Bronchial epithelial cell (primary cell): Measurements from ENCODE around the gene SUGT1. TPM values are rescaled to one million over a fixed set of nuclear protein-coding genes. Genes with fewer than 3 reads are reported as not detected.
A peak's percentile ranks its signal among the peaks of the same experiment; 100 is the strongest.

ENCODE experiments used
- DNase-seq: peaks from one replicate; pipeline ENCODE4 v3.0.0-alpha.2; 2010; ENCODE audit warnings: low read depth
- FAIRE-seq: peaks from 2 replicates; lab custom pipeline; 2011; peaks lifted over from hg19 to GRCh38; lab: Jason Lieb, UNC
- H3K27me3 ChIP-seq: 2 replicates; pipeline ENCODE4 v1.5.1; 2011; ENCODE audit warnings: low read length; ENCODE audit not compliant: control insufficient read depth, insufficient read depth
- H3K36me3 ChIP-seq: 2 replicates; pipeline ENCODE4 v1.5.1; 2011; ENCODE audit warnings: low read length; ENCODE audit not compliant: control insufficient read depth, insufficient read depth
- H3K4me3 ChIP-seq: 2 replicates; pipeline ENCODE4 v1.5.1; 2011; ENCODE audit warnings: mild to moderate bottlenecking, low read depth, low read length, control low read depth
- CTCF ChIP-seq: IDR thresholded peaks from 2 replicates; pipeline ENCODE4 v1.5.1; 2011; ENCODE audit warnings: mild to moderate bottlenecking, moderate library complexity, low read length, control low read depth, inconsistent platforms; ENCODE audit not compliant: insufficient read depth, severe bottlenecking
- total RNA-seq: library from RNA; depleted of rRNA; stranded (reverse); fragments of >200 nt; gene quantifications from 2 replicates; pipeline ENCODE4 v1.2.1, GENCODE V29; 2014

The SUGT1 gene
- total RNA-seq, 1 donor from 2014 or later, result 25.8 TPM

GRCh38 chr13:52644108-52644507 lies 8.5 kb upstream of the SUGT1 start:
- DNase-seq, result peak; percentile 39
- TF ChIP-seq CTCF, result no peak
- Histone ChIP-seq H3K36me3 (no peaks in the 10 kb centered on the region), H3K27me3 (no peaks in the 10 kb centered on the region), H3K4me3 (no peak overlapping the region)
- no peak for FAIRE-seq

- Histone ChIP-seq H3K36me3 (no peaks in the 10 kb centered on the region), H3K27me3 (no peaks in the 10 kb centered on the region), H3K4me3 (no peak overlapping the region)
- FAIRE-seq, result no peak
- DNase-seq, result no peak
- no peak for TF ChIP-seq CTCF
Observed at GRCh38 chr13:52646967-52647366, 5.7 kb upstream of the SUGT1 start.

GRCh38 chr13:52650731-52651130 lies 1.9 kb upstream of the SUGT1 start:
- H3K36me3 ChIP-seq, result no peaks in the 10 kb centered on the region
- H3K27me3 ChIP-seq, result no peaks in the 10 kb centered on the region
- FAIRE-seq, result no peak
- no peak for TF ChIP-seq CTCF
- no peak for DNase-seq
- H3K4me3 ChIP-seq, result no peak overlapping the region

- Histone ChIP-seq H3K27me3 (no peaks in the 10 kb centered on the region), H3K4me3 (peak overlapping the region; percentile 95), H3K36me3 (no peaks in the 10 kb centered on the region)
- no peak for TF ChIP-seq CTCF
- DNase-seq (no peak), FAIRE-seq (no peak)
Observed at GRCh38 chr13:52651897-52652195, 790 bp upstream of the SUGT1 start.

- DNase-seq, result no peak
- H3K36me3 ChIP-seq, result no peaks in the 10 kb centered on the region
- no peak for FAIRE-seq
- TF ChIP-seq CTCF, result no peak
- no peaks in the 10 kb centered on the region for H3K27me3 ChIP-seq
- peak overlapping the region; percentile 95 for H3K4me3 ChIP-seq
Observed at GRCh38 chr13:52652980-52653303, 306 bp downstream of the SUGT1 start.

GRCh38 chr13:52659340-52659739 lies 6.7 kb downstream of the SUGT1 start:
- Histone ChIP-seq H3K36me3 (no peaks in the 10 kb centered on the region), H3K4me3 (no peak overlapping the region), H3K27me3 (no peaks in the 10 kb centered on the region)
- FAIRE-seq, result no peak
- no peak for DNase-seq
- TF ChIP-seq CTCF, result no peak
